H7 (cell line): ENCODE results near the gene EVA1B. TPM values are rescaled to one million over a fixed set of nuclear protein-coding genes. Genes with fewer than 3 reads are reported as not detected.

Experiments used
- DNase-seq: peaks from one replicate; pipeline ENCODE4 v3.0.0; 2012
- H3K27me3 ChIP-seq: 2 replicates; pipeline ENCODE4 v1.6.0; 2011; ENCODE audit warnings: mild to moderate bottlenecking, low read length; ENCODE audit not compliant: control insufficient read depth, insufficient read depth
- H3K36me3 ChIP-seq: replicated peaks from 2 replicates; pipeline ENCODE4 v1.5.1; 2011; ENCODE audit warnings: low read length; ENCODE audit not compliant: control insufficient read depth, insufficient read depth
- H3K4me3 ChIP-seq: 2 replicates; pipeline ENCODE4 v1.5.1; 2011; ENCODE audit warnings: low read depth, mild to moderate bottlenecking, control low read depth, low read length, moderate library complexity; ENCODE audit not compliant: insufficient read depth
- total RNA-seq: library from RNA; depleted of rRNA; stranded (reverse); fragments of >200 nt; shearing (Covaris generic); gene quantifications from 2 replicates; pipeline ENCODE4 v1.2.3, GENCODE V29; 2014

The EVA1B gene
- total RNA-seq, 1 experiment from 2014 or later: 87.2 TPM

GRCh38 chr1:36352125-36352909 lies 28.9 kb upstream of the EVA1B start:
- Histone ChIP-seq H3K27me3 (no peaks in the 10 kb centered on the region), H3K4me3 (no peak overlapping the region), H3K36me3 (peaks cover 27% of the 10 kb centered on the region)
- no peak for DNase-seq

GRCh38 chr1:36351227-36351977 lies 28.0 kb upstream of the EVA1B start:
- DNase-seq: no peak
- Histone ChIP-seq H3K27me3 (no peaks in the 10 kb centered on the region), H3K4me3 (no peak overlapping the region), H3K36me3 (peaks cover 26% of the 10 kb centered on the region)

- DNase-seq: no peak
- Histone ChIP-seq H3K36me3 (peaks cover 27% of the 10 kb centered on the region), H3K27me3 (no peaks in the 10 kb centered on the region), H3K4me3 (no peak overlapping the region)
Measured at GRCh38 chr1:36350659-36351226, 27.3 kb upstream of the EVA1B start.

- DNase-seq: no peak
Measured at GRCh38 chr1:36349839-36350238, 26.4 kb upstream of the EVA1B start.

GRCh38 chr1:36349241-36349671 lies 25.8 kb upstream of the EVA1B start:
- H3K36me3 ChIP-seq: peaks cover 22% of the 10 kb centered on the region
- no peak for DNase-seq
- H3K4me3 ChIP-seq: no peak overlapping the region

More at GRCh38 chr1:36349839-36350238, 26.4 kb upstream of the EVA1B start:
- Histone ChIP-seq H3K4me3 (no peak overlapping the region), H3K36me3 (peaks cover 27% of the 10 kb centered on the region), H3K27me3 (no peaks in the 10 kb centered on the region)

GRCh38 chr1:36346741-36347370 lies 23.4 kb upstream of the EVA1B start:
- Histone ChIP-seq H3K36me3 (peaks cover 23% of the 10 kb centered on the region), H3K4me3 (no peak overlapping the region), H3K27me3 (no peaks in the 10 kb centered on the region)
- DNase-seq: no peak

More at GRCh38 chr1:36349241-36349671, 25.8 kb upstream of the EVA1B start:
- no peaks in the 10 kb centered on the region for H3K27me3 ChIP-seq

- Histone ChIP-seq H3K36me3 (peaks cover 27% of the 10 kb centered on the region), H3K4me3 (no peak overlapping the region), H3K27me3 (no peaks in the 10 kb centered on the region)
- no peak for DNase-seq
Measured at GRCh38 chr1:36345353-36345752, 21.9 kb upstream of the EVA1B start.

GRCh38 chr1:36344395-36344680 lies 20.9 kb upstream of the EVA1B start:
- Histone ChIP-seq H3K36me3 (peaks cover 26% of the 10 kb centered on the region), H3K27me3 (no peaks in the 10 kb centered on the region), H3K4me3 (no peak overlapping the region)
- no peak for DNase-seq

- Histone ChIP-seq H3K4me3 (no peak overlapping the region), H3K27me3 (no peaks in the 10 kb centered on the region), H3K36me3 (peaks cover 23% of the 10 kb centered on the region)
- no peak for DNase-seq
Measured at GRCh38 chr1:36343651-36344394, 20.4 kb upstream of the EVA1B start.

GRCh38 chr1:36342426-36343185 lies 19.2 kb upstream of the EVA1B start:
- no peak overlapping the region for H3K4me3 ChIP-seq
- no peaks in the 10 kb centered on the region for H3K27me3 ChIP-seq
- DNase-seq: peak; percentile 91
- peaks cover 16% of the 10 kb centered on the region for H3K36me3 ChIP-seq

GRCh38 chr1:36341626-36342320 lies 18.3 kb upstream of the EVA1B start:
- Histone ChIP-seq H3K27me3 (no peaks in the 10 kb centered on the region), H3K36me3 (peaks cover 15% of the 10 kb centered on the region), H3K4me3 (no peak overlapping the region)
- no peak for DNase-seq

- Histone ChIP-seq H3K4me3 (no peak overlapping the region), H3K36me3 (peaks cover 10% of the 10 kb centered on the region), H3K27me3 (no peaks in the 10 kb centered on the region)
- DNase-seq: no peak
Measured at GRCh38 chr1:36339615-36340014, 16.2 kb upstream of the EVA1B start.

- DNase-seq: no peak
- Histone ChIP-seq H3K4me3 (no peak overlapping the region), H3K27me3 (no peaks in the 10 kb centered on the region; the same call in 1 of the 2 replicates), H3K36me3 (peaks cover 10% of the 10 kb centered on the region)
Measured at GRCh38 chr1:36339215-36339614, 15.8 kb upstream of the EVA1B start.
